Glomerular visceral epithelial cell (primary cell): ENCODE data around the gene BTNL3.

Source experiments
- DNase-seq: peaks from one replicate; pipeline ENCODE4 v3.0.0-alpha.2; 2016; ENCODE audit errors: extremely low spot score

BTNL3 gene

GRCh38 chr5:181047288-181047687, 58.6 kb downstream of the BTNL3 start:
- DNase-seq: no peak

GRCh38 chr5:181047921-181048320, 59.3 kb downstream of the BTNL3 start:
- DNase-seq: no peak

- no peak for DNase-seq
These were observed 61.4 kb downstream of the BTNL3 start for GRCh38 chr5:181050016-181050415.

GRCh38 chr5:181051841-181052671, 63.4 kb downstream of the BTNL3 start:
- DNase-seq: no peak

GRCh38 chr5:181052672-181053487, 64.2 kb downstream of the BTNL3 start:
- DNase-seq: no peak

- no peak for DNase-seq
These were observed 65.0 kb downstream of the BTNL3 start for GRCh38 chr5:181053488-181054121.

- no peak for DNase-seq
These were observed 65.5 kb downstream of the BTNL3 start for GRCh38 chr5:181054138-181054537.

GRCh38 chr5:181054871-181055459, 66.3 kb downstream of the BTNL3 start:
- DNase-seq: no peak
